ES-I3 (cell line): Measurements from ENCODE around the gene ZC3H14.

Source experiments
- H3K36me3 ChIP-seq: 2 replicates; pipeline ENCODE4 v1.6.1; 2013; ENCODE audit warnings: mild to moderate bottlenecking, low read length, control low read depth, moderate library complexity; ENCODE audit not compliant: insufficient read depth
- H3K4me1 ChIP-seq: 2 replicates; pipeline ENCODE4 v1.6.1; 2013; ENCODE audit warnings: mild to moderate bottlenecking, control low read depth, low read length; ENCODE audit not compliant: insufficient read depth
- H3K9ac ChIP-seq: 2 replicates; pipeline ENCODE4 v1.6.1; 2013; ENCODE audit warnings: low read depth, mild to moderate bottlenecking, low read length, moderate library complexity
- H3K9me3 ChIP-seq: 2 replicates; pipeline ENCODE4 v1.6.1; 2013; ENCODE audit warnings: mild to moderate bottlenecking, low read length, moderate library complexity; ENCODE audit not compliant: control insufficient read depth, insufficient read depth

Gene ZC3H14

GRCh38 chr14:88660056-88660455 is 97.2 kb downstream of the ZC3H14 start:
- H3K4me1 ChIP-seq, result no peaks in the 10 kb centered on the region
- H3K9me3 ChIP-seq, result no peaks in the 10 kb centered on the region
- H3K36me3 ChIP-seq, result no peaks in the 10 kb centered on the region
- no peak overlapping the region for H3K9ac ChIP-seq

DNA sequence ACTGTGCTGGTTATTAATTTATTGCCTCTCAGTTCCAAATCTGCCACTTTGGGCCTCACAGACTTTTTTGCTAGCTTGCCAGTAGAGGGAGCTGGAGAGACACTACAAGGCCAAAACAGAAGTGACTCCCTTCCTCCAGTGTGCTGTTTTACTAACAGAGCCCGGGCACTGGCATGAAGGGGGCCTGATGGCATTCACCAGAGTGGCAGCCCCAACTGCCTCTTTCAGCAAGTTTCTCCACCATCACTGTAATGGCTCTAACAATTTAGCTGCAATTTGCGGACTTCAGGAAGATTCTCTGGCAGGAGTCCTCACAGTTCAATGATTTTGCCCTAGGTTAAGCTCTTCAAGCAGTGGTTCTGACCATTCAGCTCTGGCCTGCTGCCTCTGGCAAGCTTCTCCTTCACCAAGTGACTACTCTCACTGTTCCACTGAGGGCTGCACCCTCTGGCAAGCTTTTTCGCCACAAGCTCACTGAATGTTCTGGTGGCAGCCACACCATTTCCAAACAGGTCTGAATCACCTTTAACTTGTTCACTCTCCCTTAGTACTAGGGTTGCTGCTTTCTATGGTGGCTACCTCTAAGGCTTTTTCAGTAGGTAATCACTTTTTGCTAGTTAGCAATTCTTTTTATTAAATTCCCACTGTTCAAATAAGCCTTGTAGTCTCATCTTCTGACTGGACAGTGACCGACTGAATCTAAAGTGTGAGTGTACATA is 104.9 kb downstream of the ZC3H14 start:
- Histone ChIP-seq H3K9ac (no peak overlapping the region), H3K4me1 (no peaks in the 10 kb centered on the region), H3K36me3 (no peaks in the 10 kb centered on the region), H3K9me3 (no peaks in the 10 kb centered on the region; the same call in 1 of the 2 replicates)

DNA sequence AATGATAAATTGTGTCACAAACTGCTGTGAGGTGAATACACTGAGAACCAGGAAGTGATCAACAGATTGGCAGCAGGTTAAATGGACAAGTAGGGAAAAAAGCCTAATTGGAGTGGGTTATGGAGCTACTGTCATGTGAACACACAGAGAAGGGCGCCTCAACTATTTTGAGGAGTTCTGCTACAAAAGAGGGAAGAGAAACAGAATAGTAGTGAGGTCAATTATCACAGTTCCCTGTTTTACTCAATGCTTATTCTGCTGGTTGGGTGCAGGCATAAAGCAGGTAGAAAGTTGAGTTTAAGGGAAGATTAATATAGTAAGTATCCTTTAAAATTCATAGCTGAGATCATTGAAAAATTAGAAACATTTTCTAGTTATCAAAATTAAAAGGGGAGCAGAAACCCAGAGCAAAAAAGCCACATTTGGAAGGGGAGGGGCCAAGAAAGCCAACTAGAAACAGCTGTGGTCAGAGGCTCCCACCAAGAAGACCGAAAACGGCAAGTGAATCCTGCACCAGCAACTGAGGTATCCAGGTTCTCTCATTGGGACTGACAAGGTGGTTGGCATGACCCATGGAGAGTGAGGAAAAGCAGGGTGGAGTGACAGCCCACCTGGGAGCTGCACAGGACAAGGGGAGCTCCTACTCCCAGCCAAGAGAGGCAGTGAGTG is 105.7 kb downstream of the ZC3H14 start:
- Histone ChIP-seq H3K9ac (no peak overlapping the region), H3K36me3 (no peaks in the 10 kb centered on the region), H3K9me3 (no peaks in the 10 kb centered on the region; the same call in 1 of the 2 replicates), H3K4me1 (no peaks in the 10 kb centered on the region)

GRCh38 chr14:88669346-88669745 is 106.5 kb downstream of the ZC3H14 start:
- Histone ChIP-seq H3K36me3 (no peaks in the 10 kb centered on the region), H3K9me3 (no peaks in the 10 kb centered on the region; the same call in 1 of the 2 replicates)

More at GRCh38 chr14:88669346-88669745, 106.5 kb downstream of the ZC3H14 start:
- Histone ChIP-seq H3K9ac (no peak overlapping the region), H3K4me1 (no peaks in the 10 kb centered on the region)
